Bronchus fibroblast of lung (primary cell): ENCODE data around the gene NF1. TPM values are rescaled to one million over a fixed set of nuclear protein-coding genes. Genes with fewer than 3 reads are reported as not detected.

Experiments
- total RNA-seq: library from RNA; depleted of rRNA; stranded (reverse); fragments of >200 nt; gene quantifications from 2 replicates; pipeline ENCODE4 v1.2.3, GENCODE V29; 2015

The NF1 gene, protein sequence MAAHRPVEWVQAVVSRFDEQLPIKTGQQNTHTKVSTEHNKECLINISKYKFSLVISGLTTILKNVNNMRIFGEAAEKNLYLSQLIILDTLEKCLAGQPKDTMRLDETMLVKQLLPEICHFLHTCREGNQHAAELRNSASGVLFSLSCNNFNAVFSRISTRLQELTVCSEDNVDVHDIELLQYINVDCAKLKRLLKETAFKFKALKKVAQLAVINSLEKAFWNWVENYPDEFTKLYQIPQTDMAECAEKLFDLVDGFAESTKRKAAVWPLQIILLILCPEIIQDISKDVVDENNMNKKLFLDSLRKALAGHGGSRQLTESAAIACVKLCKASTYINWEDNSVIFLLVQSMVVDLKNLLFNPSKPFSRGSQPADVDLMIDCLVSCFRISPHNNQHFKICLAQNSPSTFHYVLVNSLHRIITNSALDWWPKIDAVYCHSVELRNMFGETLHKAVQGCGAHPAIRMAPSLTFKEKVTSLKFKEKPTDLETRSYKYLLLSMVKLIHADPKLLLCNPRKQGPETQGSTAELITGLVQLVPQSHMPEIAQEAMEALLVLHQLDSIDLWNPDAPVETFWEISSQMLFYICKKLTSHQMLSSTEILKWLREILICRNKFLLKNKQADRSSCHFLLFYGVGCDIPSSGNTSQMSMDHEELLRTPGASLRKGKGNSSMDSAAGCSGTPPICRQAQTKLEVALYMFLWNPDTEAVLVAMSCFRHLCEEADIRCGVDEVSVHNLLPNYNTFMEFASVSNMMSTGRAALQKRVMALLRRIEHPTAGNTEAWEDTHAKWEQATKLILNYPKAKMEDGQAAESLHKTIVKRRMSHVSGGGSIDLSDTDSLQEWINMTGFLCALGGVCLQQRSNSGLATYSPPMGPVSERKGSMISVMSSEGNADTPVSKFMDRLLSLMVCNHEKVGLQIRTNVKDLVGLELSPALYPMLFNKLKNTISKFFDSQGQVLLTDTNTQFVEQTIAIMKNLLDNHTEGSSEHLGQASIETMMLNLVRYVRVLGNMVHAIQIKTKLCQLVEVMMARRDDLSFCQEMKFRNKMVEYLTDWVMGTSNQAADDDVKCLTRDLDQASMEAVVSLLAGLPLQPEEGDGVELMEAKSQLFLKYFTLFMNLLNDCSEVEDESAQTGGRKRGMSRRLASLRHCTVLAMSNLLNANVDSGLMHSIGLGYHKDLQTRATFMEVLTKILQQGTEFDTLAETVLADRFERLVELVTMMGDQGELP (N-terminal part only)
- 13.7 and 16.8 TPM in 2 replicates for total RNA-seq

GRCh38 chr17:31094600-31095235 is at the start of gene NF1:
NF1 (plus strand) TSS chr17:31094977; CDS start chr17:31095310, 333 bp downstream.

DNA sequence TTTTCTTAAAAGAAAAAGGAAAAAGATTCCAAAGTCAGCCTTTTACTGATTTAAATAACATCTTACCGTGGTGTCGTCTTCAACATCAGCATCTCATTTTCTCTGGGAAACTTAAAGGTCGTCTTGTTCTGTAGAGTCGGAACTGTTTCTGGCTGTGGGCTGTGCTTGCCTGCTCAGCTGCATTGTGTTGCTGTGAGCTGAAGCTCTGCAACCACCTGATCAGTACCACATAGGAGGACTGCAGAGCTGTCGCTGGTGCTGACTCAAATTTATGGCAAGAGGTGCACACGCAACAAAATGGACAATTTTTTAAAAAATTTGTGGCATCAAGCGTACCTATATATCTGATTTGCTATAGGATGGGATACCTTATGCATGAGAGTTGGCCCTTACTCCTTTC is 202.3 kb downstream of the NF1 start, which contains the start of gene OMG:
OMG (minus strand) TSS at position 150 of the 400 bp plus-strand sequence. CDS start 908 bp downstream, outside the sequence.

GRCh38 chr17:31313982-31314781 is 219.4 kb downstream of the NF1 start, which contains the start of gene EVI2B:
EVI2B (minus strand) TSS chr17:31314054; CDS start chr17:31305609, 8,445 bp downstream.

DNA sequence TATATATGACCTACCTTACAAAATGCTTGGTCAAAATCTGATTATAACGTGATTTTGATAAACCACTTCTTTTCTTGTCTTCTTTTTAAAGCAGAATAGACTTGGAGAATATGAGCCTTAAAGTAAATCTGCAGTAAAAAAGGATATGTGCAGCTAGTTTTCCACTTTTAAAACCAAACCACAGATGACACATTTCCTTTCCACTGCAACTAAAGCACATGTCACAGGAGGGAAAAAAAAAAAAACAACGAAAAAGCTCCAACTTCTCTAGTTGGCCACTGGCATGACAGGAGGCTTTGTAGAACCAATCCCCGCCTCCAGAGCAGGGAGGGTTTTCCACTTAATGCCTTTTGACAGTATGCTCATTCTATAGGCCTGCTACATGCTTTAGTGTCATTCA is 226.7 kb downstream of the NF1 start, which contains the start of gene EVI2A:
EVI2A (minus strand) TSS at position 142 of the 400 bp plus-strand sequence. CDS start 2,609 bp downstream, outside the sequence.

GRCh38 chr17:31391496-31391949 is 296.7 kb downstream of the NF1 start, which contains the start of gene RAB11FIP4:
RAB11FIP4 (plus strand) TSS chr17:31391675; CDS start chr17:31391853, 178 bp downstream.

Other genes starting within 250 kb of the NF1 start
- gene TEFM, start 188.7 kb upstream of the NF1 start, total RNA-seq = 6.7 and 9.2 TPM in 2 replicates
- 2.2 and 2.7 TPM in 2 replicates for gene ADAP2, start 173.0 kb upstream of the NF1 start, total RNA-seq
- gene RNF135, start 123.9 kb upstream of the NF1 start, total RNA-seq = 15.1 and 15.9 TPM in 2 replicates
- not detected in 2 replicates for gene OMG, start 202.3 kb downstream of the NF1 start, total RNA-seq
- 0.15 and 0.50 TPM in 2 replicates for gene EVI2B, start 219.1 kb downstream of the NF1 start, total RNA-seq
- 2.1 and 3.9 TPM in 2 replicates for gene EVI2A, start 226.6 kb downstream of the NF1 start, total RNA-seq